Common myeloid progenitor, CD34-positive (primary cell): ENCODE measurements around the gene WSB2. TPM values are rescaled to one million over a fixed set of nuclear protein-coding genes. Genes with fewer than 3 reads are reported as not detected.

Source experiments
- CTCF ChIA-PET: fragments of 350-600 bp; sonication (Branson Sonifier 250); formaldehyde crosslinking; loops from one replicate; lab custom pipeline; 2021; ENCODE audit warnings: antibody characterized with exemption; lab: Charles Lee
- POLR2A ChIA-PET: fragments of 350-600 bp; sonication (Branson Sonifier 250); formaldehyde crosslinking; loops from one replicate; lab custom pipeline; 2021; ENCODE audit warnings: antibody characterized with exemption; lab: Charles Lee
- DNase-seq, 3 donors: peaks; one replicate each; pipeline versions ENCODE4 v3.0.0 to v3.0.0-alpha.2; 2013
- H3K27ac ChIP-seq, 2 experiments: 1 replicate in 1 of 2; 2 replicates in 1 of 2; pipeline ENCODE4 v1.7.0; 2013; ENCODE audit warnings: inconsistent platforms in 2 of 2, low read length in 2 of 2, mild to moderate bottlenecking in 2 of 2, low read depth in 1 of 2, moderate library complexity in 1 of 2; ENCODE audit not compliant: severe bottlenecking in 2 of 2, insufficient read depth in 1 of 2, poor library complexity in 1 of 2
- H3K27me3 ChIP-seq, 5 experiments: replicated peaks in 2 of 5; 1 replicate in 3 of 5; 2 replicates in 2 of 5; pipeline versions ENCODE4 v1.6.1 to v1.7.0; 2013; ENCODE audit warnings: low read length in 4 of 5, mild to moderate bottlenecking in 2 of 5, moderate library complexity in 2 of 5, inconsistent platforms in 1 of 5; ENCODE audit not compliant: insufficient read depth in 5 of 5, control insufficient read depth in 4 of 5
- H3K36me3 ChIP-seq, 4 experiments: 1 replicate in 2 of 4; 2 replicates in 2 of 4; pipeline versions ENCODE4 v1.6.1 to v1.7.0; 2013; ENCODE audit warnings: low read length in 3 of 4, control low read depth in 1 of 4, mild to moderate bottlenecking in 1 of 4; ENCODE audit not compliant: control insufficient read depth in 4 of 4, insufficient read depth in 4 of 4
- H3K4me1 ChIP-seq, 4 experiments: 1 replicate in 3 of 4; 2 replicates in 1 of 4; pipeline versions ENCODE4 v1.6.1 to v1.7.1; 2013; ENCODE audit warnings: low read length in 3 of 4, mild to moderate bottlenecking in 3 of 4, control low read depth in 1 of 4, inconsistent platforms in 1 of 4, moderate library complexity in 1 of 4; ENCODE audit not compliant: control insufficient read depth in 4 of 4, insufficient read depth in 4 of 4; ENCODE audit errors: control extremely low read depth in 1 of 4
- H3K4me3 ChIP-seq, 7 experiments: 1 replicate in 4 of 7; 2 replicates in 3 of 7; pipeline versions ENCODE4 v1.5.1 to v1.7.0; 2013; ENCODE audit warnings: mild to moderate bottlenecking in 7 of 7, low read length in 6 of 7, moderate library complexity in 6 of 7, inconsistent platforms in 2 of 7, low read depth in 2 of 7, control low read depth in 1 of 7; ENCODE audit not compliant: insufficient read depth in 4 of 7, control insufficient read depth in 1 of 7; ENCODE audit errors: extremely low read depth in 1 of 7
- H3K9me3 ChIP-seq, 5 experiments: 1 replicate in 4 of 5; 2 replicates in 1 of 5; pipeline versions ENCODE4 v1.6.1 to v1.7.1; 2013; ENCODE audit warnings: low read length in 4 of 5, mild to moderate bottlenecking in 2 of 5, inconsistent platforms in 1 of 5, low read depth in 1 of 5, moderate library complexity in 1 of 5; ENCODE audit not compliant: control insufficient read depth in 4 of 5, insufficient read depth in 2 of 5; ENCODE audit errors: control extremely low read depth in 1 of 5
- WGBS: methylation state at CpG from one replicate; pipeline ENCODE4 v1.1.5; 2013; ENCODE audit not compliant: insufficient coverage; 5-methylcytosine and 5-hydroxymethylcytosine counted together
- polyA plus RNA-seq: library from polyadenylated mRNA; unstranded; fragments of 120-200 nt; gene quantifications from one replicate; pipeline ENCODE4 v1.2.1, GENCODE V29; 2013

The WSB2 gene
- 13.4 TPM for polyA plus RNA-seq

- POLR2A ChIA-PET, result no interaction called here
- H3K4me1 ChIP-seq, result peaks cover 7 to 57% (median 39%) of the 10 kb centered on the region in 4 experiments
Observed at GRCh38 chr12:118061011-118061872, at the start of gene WSB2. WSB2 (minus strand) TSS chr12:118061179; CDS start chr12:118061048, 131 bp downstream.

DNA sequence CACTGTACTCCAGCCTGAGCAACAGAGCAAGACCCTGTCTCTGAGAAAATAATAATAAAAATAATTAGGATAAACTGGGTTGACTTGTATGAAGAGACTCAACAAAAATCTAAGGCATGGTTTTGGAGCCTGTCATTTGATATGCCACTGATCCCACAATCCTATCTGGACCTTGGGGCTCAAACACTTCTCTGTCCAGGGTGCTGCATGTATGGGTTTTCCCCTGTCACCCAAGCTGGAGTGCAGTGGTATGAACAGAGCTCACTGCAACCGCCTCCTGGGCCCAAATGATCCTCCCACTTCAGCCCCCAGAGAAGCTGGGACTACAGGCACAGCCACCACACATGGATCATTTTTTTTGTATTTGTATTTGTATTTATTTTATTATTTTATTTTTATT, 48.1 kb upstream of the WSB2 start:
- no peak for DNase-seq
- POLR2A ChIA-PET, result no interaction called here
- no peaks in the 10 kb centered on the region for H3K27me3 ChIP-seq
- peaks cover 0 to 3% (median 2%) of the 10 kb centered on the region in 4 experiments for H3K4me1 ChIP-seq
- CTCF ChIA-PET, result interaction anchor here (0.7 to 2.5 kb wide), 3 partner anchors 11 to 24 kb away, joined by 3 to 7 read pairs (median 3); no protein-coding TSS in a partner anchor
- H3K36me3 ChIP-seq, result no peaks in the 10 kb centered on the region
- no peaks in the 10 kb centered on the region for H3K9me3 ChIP-seq
- H3K4me3 ChIP-seq, result no peak overlapping the region
- no peak overlapping the region for H3K27ac ChIP-seq
- WGBS, result no CpG with 5 or more reads among the region's 1 CpG

More at GRCh38 chr12:118061011-118061872, at the start of gene WSB2:
- peak within 1 kb of the TSS; percentile 46 to 86 for H3K27ac ChIP-seq
- H3K27me3 ChIP-seq, result no peaks in the 10 kb centered on the region
- no peaks in the 10 kb centered on the region for H3K36me3 ChIP-seq
- peak within 1 kb of the TSS; percentile 72 to 97 (median 85) for H3K4me3 ChIP-seq
- no peaks in the 10 kb centered on the region for H3K9me3 ChIP-seq
- CTCF ChIA-PET, result interaction anchor here (1.1 kb wide), 1 partner anchor 23 kb away, joined by 3 read pairs; no protein-coding TSS in a partner anchor
- DNase-seq, result peak in 2 of 3 donors; percentile 35 to 68
- WGBS, result 0% methylated on average over 28 of the region's 76 CpGs

DNA sequence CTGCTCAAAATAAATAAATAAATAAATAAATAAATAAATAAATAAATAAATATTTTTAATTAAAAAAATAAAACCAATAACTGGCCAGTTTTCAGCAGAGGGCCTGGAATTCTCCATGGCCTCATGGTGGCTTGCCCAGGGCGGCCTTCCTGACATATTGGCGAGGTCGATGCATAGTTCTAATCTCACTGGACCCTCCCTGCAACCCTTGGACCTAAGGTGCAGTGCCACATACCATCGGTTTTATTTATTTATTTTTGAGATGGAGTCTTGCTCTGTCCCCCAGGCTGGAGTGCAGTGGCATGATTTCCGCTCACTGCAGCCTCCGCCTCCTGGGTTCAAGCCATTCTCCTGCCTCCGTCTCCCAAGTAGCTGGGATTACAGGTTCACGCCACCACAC, 46.7 kb upstream of the WSB2 start:
- no peak overlapping the region for H3K4me3 ChIP-seq
- ChIA-PET POLR2A (interaction anchor here (0.7 kb wide), 1 partner anchor 35 kb away, joined by 3 read pairs; no protein-coding TSS in a partner anchor), CTCF (no interaction called here)
- peaks cover 0 to 12% (median 8%) of the 10 kb centered on the region in 4 experiments for H3K4me1 ChIP-seq
- DNase-seq, result no peak
- H3K9me3 ChIP-seq, result no peaks in the 10 kb centered on the region
- no peaks in the 10 kb centered on the region for H3K27me3 ChIP-seq
- WGBS, result 98% methylated on average over 7 of the region's 8 CpGs
- H3K36me3 ChIP-seq, result no peaks in the 10 kb centered on the region
- H3K27ac ChIP-seq, result no peak overlapping the region

DNA sequence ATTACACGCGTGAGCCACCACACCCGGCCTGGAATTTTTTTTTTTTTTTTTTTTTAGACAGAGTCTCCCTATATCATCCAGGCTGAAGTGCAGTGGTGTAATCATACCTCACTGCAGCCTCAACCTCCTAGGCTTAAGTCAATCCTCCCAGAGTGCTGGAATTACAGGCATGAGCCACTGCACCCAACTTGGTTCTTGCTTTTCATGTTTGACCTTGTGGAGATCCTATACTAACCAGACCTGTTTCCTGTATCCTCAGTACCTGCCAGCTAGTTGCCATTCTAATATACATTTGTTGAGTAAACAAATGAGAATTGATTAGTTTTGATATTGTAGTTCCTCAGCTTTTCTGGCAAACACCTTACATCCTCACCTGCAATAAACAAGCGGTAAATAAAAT, 46.0 kb upstream of the WSB2 start:
- no peaks in the 10 kb centered on the region for H3K9me3 ChIP-seq
- DNase-seq, result no peak
- no peaks in the 10 kb centered on the region for H3K27me3 ChIP-seq
- CTCF ChIA-PET, result no interaction called here
- H3K36me3 ChIP-seq, result no peaks in the 10 kb centered on the region
- peaks cover 0 to 16% (median 12%) of the 10 kb centered on the region in 4 experiments for H3K4me1 ChIP-seq
- no peak overlapping the region for H3K27ac ChIP-seq
- H3K4me3 ChIP-seq, result no peak overlapping the region
- POLR2A ChIA-PET, result no interaction called here
- 100% methylated on average over 1 of the region's 4 CpGs for WGBS

GRCh38 chr12:118103601-118104382, 42.8 kb upstream of the WSB2 start, which contains the start of gene VSIG10:
VSIG10 (minus strand) TSS chr12:118104011; CDS start chr12:118103671, 340 bp downstream.
- Histone ChIP-seq H3K9me3 (no peaks in the 10 kb centered on the region), H3K27me3 (no peaks in the 10 kb centered on the region), H3K27ac (peak within 1 kb of the TSS in 1 of 2 experiments; percentile 25), H3K4me1 (peaks cover 0 to 17% (median 12%) of the 10 kb centered on the region in 4 experiments), H3K4me3 (peak within 1 kb of the TSS; percentile 60 to 90 (median 82)), H3K36me3 (no peaks in the 10 kb centered on the region)
- WGBS, result 0% methylated on average over 61 of the region's 75 CpGs
- peak; percentile 25 to 78 (median 62) for DNase-seq
- CTCF ChIA-PET, result interaction anchor here (0.9 to 1.4 kb wide), 3 partner anchors 36 to 40 kb away, joined by 3 read pairs; no protein-coding TSS in a partner anchor
- POLR2A ChIA-PET, result interaction anchor here (0.5 to 0.9 kb wide), 3 partner anchors 39 to 254 kb away, joined by 3 to 4 read pairs (median 3); no protein-coding TSS in a partner anchor

- POLR2A ChIA-PET, result interaction anchor here (0.9 kb wide), 1 partner anchor 39 kb away, joined by 3 read pairs; no protein-coding TSS in a partner anchor
- peak overlapping the region in 1 of 2 experiments; percentile 25 for H3K27ac ChIP-seq
Observed at GRCh38 chr12:118103201-118103600, 42.2 kb upstream of the WSB2 start.

More at GRCh38 chr12:118103201-118103600, 42.2 kb upstream of the WSB2 start:
- no peaks in the 10 kb centered on the region for H3K36me3 ChIP-seq
- peak overlapping the region; percentile 60 to 90 (median 82) for H3K4me3 ChIP-seq
- peaks cover 0 to 17% (median 12%) of the 10 kb centered on the region in 4 experiments for H3K4me1 ChIP-seq
- CTCF ChIA-PET, result interaction anchor here (0.9 to 1.3 kb wide), 2 partner anchors 36 to 39 kb away, joined by 3 read pairs; no protein-coding TSS in a partner anchor
- no peaks in the 10 kb centered on the region for H3K27me3 ChIP-seq
- H3K9me3 ChIP-seq, result no peaks in the 10 kb centered on the region
- 0% methylated on average over 13 of the region's 32 CpGs for WGBS
- peak in 2 of 3 donors; percentile 36 to 45 for DNase-seq
